GM19328 (cell line): ENCODE measurements around the gene FRMPD1.
"Not testable (repeated sequence)": the region's sequence is repeated elsewhere in the genome, so short reads cannot be mapped to it uniquely, and the experiment has no call there.

Source experiments
- ATAC-seq: cut with Tn5 transposase; IDR thresholded peaks from one replicate; pipeline ENCODE4 v1.9.1; 2021; ENCODE audit warnings: mild to moderate bottlenecking, moderate library complexity; ENCODE audit not compliant: unreplicated experiment

FRMPD1 gene

DNA sequence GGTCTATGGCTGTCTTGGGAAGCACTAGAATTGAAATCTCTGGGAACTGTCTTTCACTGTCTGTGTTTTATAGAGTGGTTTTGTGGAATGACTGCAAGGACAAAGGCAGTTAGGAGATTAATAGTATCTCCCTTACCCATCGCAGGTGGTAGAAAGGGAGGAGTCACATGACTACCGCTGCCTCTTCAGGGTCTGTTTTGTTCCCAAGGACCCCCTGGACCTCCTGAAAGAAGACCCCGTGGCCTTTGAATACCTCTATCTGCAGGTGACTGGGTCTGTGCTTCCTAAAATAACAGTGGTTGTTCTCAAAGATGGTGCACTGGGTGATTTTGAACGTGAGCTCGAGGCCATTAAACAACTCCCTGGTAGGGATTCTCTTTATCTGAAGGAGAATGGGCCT is 80.1 kb downstream of the FRMPD1 start:
- ATAC-seq: no peak

DNA sequence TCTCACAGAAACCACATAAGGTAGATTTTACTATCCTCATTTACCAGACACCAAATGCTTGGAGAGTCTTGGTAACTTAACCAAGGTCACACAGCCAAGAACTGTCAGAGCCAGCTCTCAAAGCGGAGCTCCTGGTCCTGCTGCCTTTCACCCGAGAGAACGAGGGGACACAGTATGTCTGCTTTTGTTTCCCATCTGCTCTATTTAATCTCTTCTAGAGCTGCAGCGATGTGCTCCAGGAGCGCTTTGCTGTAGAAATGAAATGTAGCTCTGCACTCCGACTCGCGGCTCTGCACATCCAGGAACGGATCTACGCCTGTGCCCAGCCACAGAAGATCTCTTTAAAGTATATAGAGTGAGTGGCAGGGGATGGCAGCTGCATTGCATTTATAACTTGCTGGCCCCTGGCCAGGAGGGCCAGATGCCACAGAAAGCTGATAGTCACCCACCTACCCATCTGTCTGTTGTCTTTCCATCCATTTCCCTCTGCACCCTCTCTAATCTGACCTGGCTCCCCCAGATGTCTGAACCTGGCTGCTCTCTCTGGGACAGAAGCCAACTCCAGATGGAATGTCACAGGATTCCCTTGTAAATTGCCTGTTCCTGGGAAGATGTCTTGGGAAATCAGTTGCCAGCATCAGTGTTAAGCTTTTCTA is 81.5 kb downstream of the FRMPD1 start:
- no peak for ATAC-seq

DNA sequence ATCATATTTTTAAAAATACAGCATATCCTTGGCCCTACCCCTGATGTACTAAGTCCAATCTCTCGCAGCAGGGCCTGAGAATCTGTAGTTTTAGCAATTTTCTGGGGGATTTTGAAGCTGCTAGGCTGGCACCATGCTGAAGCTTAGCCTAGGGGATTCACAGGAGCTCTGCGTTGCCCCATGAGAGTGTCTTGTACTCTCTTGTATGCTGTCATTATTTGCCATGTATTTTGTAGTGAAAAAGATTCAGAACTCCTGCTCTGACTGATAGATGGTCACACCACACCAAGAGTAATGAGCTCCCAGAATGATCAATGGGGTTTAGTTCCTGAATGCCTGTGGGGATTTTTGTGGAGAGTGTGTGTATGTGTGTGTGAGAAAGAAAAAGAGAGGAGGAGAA is 82.2 kb downstream of the FRMPD1 start:
- no peak for ATAC-seq

DNA sequence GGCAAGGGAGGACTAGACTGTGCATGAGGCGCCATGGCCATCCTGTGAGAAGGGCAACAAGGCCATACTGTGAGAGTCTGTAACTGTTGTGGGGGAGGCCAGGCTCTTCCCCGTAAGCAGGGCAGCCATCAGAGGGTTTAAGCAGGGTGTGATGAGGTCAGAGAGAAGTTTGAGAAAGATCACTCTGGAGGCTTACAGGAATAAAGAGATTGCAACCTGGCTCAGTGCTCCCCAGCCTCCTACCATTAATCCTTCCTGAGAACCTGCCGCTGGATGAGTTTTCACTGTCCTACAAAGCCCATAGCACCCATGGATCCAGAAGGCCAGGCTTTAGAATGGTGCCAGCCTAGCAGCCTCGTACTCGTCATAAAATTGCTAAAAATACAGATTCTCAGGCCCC is 88.5 kb downstream of the FRMPD1 start:
- no peak for ATAC-seq

DNA sequence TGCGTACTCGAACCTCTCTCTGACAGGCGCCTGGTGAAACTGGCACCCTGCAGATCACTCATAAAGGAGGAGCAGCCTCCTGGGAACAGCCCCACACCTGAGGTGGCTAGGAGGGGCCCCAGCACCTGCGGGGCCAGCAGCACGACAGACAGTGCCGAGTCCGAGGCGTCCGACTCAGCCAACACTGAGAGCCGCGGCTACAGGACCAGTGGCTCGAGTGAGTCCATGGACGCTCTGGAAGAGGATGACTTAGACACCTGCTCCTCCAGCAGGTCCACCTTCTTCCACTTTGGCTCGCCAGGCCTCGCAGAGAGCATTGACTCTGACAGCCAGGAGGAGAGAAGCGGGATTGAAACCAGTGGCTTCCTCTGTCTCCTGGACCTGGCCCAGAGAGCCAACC is 89.4 kb downstream of the FRMPD1 start:
- no peak for ATAC-seq

DNA sequence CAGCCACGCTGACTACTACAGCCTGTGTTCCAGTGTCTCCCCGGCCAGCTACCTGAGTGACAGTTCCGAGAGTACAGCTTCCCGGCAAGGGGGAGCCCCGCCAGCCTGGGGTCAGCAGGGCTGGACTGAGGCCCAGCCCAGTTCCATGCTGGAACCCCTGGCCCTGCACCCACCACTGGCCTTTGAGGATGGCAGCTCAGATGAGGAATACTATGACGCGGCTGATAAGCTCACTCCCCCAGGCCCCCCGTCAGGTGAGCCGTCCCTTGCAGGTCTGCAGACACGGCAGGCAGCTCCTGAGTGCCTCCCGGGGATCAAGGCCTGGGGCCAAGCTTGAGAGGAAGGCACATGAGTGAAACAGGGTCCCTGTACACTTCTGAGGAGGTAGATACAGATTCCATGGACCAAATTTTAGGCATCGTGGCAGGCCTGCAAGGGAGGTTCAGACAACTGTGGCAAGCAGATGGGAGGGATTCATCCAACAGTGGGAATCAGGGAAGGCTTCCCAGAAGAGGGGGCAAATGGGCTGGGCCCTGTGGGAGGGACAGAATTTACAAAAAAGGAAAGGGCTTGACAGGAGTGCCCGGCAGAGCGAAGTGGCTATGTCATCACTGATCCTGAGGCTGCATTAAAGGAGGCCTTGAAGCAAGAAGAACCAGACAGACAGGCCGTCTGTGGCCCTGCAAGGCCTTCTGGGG is 90.0 kb downstream of the FRMPD1 start:
- no peak for ATAC-seq

DNA sequence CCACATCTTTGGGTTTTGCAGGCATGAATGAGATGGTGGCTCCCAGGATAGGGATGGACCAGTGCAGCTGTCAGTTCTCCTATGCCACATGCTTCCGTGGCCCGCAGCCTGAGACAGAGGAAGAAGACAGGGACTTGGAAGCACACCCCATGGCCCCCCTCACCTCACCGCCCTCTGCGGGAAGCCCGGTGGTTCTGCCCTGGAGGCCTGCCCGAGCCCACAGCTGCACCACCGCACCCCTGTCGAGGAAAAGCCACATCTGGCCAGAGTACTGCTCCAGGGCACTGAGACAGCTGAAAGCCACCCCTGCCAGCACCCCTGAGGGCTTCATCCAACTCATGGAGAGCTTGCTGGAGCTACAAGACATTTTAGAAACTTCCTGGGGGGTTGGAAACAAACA is 95.2 kb downstream of the FRMPD1 start:
- no peak for ATAC-seq

DNA sequence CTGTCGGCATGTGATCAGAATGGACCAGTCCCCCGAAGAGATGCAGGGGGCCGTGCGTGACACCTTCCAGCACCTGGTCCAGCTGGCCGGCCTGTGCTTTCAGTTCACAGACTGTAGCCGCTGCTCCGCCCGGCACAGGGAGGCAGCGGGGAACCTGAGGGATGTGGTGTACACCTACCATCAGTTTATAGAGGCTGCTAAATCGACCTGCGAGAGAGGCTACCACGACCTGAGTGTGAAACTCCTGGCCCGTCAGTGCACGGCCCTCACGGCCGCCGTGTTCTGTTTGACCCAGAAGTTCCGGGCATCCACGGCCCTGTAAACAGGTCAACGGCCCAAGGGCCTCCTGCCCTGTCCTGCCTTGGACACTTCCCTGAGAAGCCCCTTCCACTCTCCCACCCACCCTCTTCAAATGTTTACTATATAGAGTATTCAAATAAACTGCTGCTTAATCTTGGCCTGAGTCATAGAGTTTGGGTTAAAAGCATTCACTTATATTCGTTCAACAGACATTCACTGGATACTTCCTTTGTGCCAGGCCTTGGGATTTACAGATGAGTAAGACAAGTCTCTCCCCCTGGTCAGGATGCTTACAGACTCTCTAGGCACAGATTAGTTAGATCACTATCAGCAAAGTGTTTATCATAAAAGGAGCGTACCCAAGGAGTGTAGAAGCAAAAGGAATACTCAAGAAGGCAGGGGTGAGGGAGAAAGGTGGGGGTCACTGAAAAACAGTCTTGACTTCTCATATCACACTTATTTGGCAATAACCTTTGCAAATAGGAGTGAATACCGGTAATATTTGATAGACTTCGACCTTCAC is 95.9 kb downstream of the FRMPD1 start:
- ATAC-seq: no peak

DNA sequence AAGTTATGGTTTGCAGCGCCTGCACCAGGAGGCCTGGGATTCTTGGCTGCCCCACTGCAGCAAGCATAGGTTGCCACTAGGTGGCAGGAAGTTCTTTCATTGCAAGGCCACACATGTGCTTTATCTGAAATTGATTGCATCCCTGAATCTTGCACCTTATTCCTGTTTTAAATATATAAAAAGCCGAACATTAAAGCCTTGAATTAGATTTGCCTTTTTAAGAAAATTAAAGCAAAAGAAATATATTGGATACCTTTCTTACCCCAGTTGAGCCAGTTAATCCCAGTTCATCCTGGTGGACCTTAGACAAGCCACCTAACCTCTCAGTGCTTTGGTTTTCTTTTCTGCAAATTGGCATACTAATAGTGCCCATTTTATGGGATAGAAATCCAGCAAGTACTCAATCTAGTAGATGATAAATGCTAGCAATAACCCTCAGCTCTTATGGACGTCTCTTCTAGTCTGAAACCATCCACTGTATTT is 96.6 kb downstream of the FRMPD1 start:
- no peak for ATAC-seq

DNA sequence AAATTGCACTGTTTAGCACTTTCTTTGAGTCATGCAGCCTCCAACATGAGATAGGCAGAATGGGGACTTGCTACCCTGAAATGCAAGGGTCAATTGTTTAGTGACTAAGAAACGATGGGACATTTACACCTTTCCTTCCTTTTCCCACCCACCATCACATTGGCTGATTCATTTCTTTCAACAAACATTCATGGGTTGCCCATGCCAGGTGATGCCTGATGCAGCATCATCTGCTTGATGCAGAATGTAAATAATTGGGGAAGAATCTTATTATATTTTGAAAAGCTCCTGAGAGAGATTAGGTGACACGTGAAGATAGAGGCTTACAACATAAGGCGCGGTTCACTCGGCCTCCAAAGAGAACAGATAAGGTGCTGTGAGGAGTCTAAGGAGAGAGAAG is 98.4 kb downstream of the FRMPD1 start:
- ATAC-seq: no peak

DNA sequence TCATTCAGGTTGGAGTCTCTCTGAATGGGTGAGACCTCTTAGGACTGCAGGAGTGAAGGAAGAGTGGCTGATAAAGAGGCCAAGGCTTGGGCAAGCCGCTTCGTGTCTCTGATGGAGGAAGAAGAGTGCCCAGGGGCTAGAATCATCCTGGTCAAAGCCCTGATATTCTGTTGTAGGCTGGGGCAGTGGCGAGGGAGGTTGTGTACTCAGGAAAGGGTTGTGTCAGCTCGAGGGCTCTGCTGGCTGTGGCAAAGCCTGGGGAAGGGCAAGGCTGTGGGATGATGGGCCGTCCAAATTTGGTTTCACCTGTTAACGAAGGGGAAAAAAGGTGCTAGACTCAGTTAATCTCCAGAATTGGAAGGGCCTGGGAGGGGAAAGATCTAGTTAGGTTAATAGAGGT is 100.4 kb downstream of the FRMPD1 start:
- no peak for ATAC-seq

DNA sequence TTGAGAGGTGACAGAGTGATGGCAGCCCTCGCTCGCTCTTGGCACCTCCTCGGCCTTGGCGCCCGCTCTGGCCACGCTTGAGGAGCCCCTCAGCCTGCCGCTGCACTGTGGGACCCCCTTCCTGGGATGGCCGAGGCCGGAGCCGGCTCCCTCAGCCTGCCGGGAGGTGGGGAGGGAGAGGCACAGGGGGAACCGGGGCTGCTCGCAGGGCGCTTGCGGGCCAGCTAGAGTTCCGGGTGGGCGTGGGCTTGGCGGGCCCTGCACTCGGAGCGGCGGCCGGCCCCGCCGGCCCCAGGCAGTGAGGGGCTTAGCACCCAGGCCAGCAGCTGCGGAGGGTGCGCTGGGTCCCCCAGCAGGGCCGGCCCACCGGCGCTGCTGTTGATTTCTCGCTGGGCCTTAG is 101.0 kb downstream of the FRMPD1 start:
- not testable (repeated sequence) for ATAC-seq

DNA sequence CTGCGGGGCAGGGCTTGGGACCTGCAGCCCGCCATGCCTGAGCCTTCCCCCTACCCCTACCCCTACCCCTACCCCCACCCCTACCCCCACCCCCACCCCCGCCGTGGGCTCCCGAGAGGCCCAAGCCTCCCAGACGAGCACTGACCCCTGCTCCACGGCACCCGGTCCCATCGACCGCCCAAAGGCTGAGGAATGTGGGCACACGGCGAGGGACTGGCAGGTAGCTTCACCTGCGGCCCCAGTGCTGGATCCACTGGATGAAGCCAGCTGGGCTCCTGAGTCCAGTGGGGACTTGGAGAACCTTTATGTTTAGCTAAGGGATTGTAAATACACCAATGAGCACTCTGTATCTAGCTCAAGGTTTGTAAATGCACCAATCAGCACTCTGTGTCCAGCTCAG is 101.4 kb downstream of the FRMPD1 start:
- ATAC-seq: not testable (repeated sequence)

DNA sequence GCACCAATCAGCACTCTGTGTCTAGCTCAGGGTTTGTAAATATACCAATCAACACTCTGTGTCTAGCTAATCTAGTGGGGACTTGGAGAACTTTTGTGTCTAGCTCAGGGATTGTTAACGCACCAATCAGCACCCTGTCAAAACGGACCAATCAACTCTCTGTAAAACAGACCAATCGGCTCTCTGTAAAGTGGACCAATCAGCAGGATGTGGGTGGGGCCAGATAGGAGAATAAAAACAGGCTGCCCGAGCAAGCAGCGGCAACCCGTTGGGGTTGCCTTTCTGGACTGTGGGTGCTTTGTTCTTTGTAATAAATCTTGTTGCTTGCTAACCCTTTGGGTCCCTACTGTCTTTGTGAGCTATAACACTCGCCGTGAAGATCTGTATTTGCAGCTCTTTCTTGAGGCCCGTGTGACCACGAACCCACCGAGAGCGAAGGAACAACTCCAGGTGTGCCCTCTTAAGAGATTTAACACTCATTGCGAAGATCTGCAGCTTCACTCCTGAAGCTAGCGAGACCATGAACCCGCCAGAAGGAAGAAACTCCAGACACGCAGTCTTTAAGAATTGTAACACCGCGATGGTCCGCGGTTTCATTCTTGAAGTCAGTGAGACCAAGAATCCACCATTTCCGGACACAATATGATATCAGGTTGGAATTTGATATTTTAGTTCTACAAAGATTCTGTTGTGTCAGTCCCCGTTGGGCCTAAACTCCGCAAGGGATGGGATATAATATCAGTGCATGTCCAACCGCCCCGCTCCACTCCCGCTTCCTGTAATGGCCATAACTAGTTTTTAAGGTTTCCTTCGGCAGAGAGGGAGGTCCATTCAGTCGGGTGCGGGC is 102.1 kb downstream of the FRMPD1 start:
- no peak for ATAC-seq

DNA sequence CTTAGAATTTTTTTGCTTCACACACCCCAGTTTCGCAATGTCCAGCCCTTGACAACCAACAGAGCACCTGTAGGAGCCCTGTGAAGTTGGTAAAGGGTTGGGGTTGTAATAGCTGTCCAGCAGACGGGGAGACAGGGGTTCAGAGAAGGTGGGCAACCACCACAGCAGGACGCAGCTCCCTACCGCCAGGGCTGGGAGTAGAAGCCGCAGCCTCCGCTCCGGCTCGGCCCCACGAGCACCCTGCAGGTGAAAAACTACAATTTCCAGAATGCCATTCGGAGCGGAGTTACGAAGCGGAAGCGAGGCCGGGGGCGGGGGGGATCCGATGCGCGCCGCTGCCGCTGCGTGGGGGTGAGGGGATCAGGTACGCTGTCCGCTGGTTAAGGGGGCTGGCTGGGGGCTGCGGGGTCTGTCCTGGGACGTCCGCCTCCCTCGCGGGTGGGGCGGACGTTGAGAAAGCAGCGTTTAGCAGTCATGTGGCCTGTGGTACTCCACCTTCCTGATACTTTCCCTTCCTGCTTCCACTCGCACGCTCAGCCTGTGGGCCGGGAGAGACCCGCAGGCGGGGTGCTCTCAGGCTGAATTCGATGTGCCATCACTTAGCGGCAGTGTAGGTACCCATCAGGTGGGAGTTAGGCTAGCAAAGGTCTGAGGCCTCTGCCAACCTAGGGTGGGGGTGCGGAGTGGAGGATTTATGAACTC is 102.9 kb downstream of the FRMPD1 start, which contains the start of gene TRMT10B:
TSS of gene TRMT10B (plus strand) at position 317 of the 702 bp plus-strand sequence. CDS start 8,127 bp downstream, outside the sequence.
- ATAC-seq: peak; percentile 88

DNA sequence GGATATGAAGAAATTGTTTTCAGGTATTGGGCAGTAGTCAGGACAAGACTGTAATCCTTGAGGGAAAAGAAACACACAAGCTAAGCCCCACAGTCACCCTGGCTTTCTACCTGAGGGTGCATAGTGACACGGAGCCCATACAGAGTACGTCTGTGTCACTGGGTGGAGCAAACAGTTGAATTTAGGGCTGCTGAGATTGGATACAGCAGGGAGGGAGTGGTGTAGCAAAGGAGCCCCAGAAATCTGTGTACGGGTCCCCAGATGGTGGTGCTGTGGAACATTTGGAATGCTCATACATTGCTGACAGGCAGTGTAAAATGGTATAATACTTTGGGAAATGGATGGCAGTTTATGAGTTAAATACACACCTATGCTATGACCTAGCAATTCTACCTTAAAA is 108.0 kb downstream of the FRMPD1 start:
- no peak for ATAC-seq

DNA sequence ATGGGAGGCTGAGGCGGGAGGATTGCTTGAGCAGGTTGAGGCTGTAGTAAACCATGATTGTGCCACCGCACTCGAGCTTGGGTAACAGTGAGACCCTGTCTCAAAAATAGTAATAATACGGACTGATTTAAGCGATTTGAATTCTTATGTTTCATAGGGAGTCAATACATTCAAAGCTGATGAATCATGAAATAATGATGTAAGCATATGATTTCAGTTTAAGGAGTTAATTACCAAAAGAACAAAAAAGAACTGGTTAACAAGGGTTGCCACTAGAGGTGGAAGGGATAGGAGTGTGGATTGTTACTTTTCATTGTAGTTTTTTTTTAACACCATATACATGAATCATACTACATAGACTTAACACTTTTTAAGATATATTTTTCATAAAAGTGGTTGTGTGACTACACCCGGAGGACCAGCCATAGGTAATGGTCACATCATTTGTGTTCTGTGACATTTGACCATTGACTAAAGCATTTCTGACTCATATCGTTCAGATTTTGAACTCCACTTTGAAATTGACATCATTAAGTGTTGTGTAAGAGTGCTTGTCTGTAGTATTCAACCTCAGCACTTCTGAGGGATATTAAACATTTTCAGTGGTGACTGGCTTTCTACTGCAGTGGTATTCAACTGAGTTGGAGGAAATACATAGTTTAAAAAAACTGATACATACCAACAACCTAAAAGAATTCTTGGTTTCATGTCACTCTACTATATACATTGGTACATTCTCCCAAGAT is 109.8 kb downstream of the FRMPD1 start:
- no peak for ATAC-seq

DNA sequence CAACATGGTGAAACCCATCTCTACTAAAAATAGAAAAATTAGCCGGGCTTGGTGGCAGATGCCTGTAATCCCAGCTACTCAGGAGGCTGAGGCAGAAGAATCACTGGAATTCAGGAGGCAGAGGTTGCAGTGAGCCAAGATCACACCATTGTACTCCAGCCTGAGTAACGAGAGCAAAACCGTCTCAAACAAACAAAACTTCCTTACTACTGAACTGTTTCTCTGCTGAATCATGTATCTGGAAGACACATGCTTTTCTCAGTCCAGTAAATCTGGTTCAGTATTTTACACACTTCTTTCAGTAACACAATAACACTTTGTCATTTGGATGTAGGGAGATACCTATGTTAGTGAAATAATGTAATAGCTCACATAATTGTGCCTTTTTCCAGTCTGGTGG is 110.8 kb downstream of the FRMPD1 start:
- ATAC-seq: no peak

DNA sequence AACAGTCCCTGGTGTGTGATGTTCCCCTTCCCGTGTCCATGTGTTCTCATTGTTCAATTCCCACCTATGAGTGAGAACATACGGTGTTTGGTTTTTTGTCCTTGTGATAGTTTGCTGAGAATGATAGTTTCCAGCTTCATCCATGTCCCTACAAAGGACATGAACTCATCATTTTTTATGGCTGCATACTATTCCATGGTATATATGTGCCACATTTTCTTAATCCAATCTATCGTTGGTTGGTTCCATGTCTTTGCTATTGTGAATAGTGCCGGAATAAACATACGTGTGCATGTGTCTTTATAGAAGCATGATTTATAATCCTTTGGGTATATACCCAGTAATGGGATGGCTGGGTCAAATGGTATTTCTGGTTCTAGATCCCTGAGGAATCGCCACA is 114.5 kb downstream of the FRMPD1 start:
- ATAC-seq: not testable (repeated sequence)
